AG04449 (cell line): Measurements from ENCODE around the gene ITGB7.
"Not testable (repeated sequence)": the region's sequence is repeated elsewhere in the genome, so short reads cannot be mapped to it uniquely, and the experiment has no call there.

Experiments
- CTCF ChIA-PET: fragments of 350-600 bp; formaldehyde crosslinking; extraction: SDS; loops from one replicate; lab custom pipeline; 2021; ENCODE audit warnings: antibody characterized with exemption; lab: Yijun Ruan, JAX
- POLR2A ChIA-PET: fragments of 400-600, 350-600 bp; formaldehyde crosslinking; extraction: SDS; loops from one replicate; lab custom pipeline; 2020; ENCODE audit warnings: antibody characterized with exemption, inconsistent platforms; lab: Yijun Ruan, JAX
- DNase-seq: peaks from one replicate; pipeline ENCODE4 v3.0.0-alpha.2; 2010; ENCODE audit warnings: low read depth, low spot score
- H3K4me3 ChIP-seq: 2 replicates; pipeline ENCODE4 v1.5.1; 2011; ENCODE audit warnings: low read depth, mild to moderate bottlenecking, control low read depth, low read length
- TF ChIP-seq, protein P1 (sequence below): IDR thresholded peaks from one replicate; pipeline ENCODE4 v1.5.1; 2011; ENCODE audit warnings: mild to moderate bottlenecking, moderate library complexity, low read length, control low read depth, inconsistent platforms; ENCODE audit not compliant: insufficient read depth; ENCODE audit errors: missing control alignments

Gene ITGB7

DNA sequence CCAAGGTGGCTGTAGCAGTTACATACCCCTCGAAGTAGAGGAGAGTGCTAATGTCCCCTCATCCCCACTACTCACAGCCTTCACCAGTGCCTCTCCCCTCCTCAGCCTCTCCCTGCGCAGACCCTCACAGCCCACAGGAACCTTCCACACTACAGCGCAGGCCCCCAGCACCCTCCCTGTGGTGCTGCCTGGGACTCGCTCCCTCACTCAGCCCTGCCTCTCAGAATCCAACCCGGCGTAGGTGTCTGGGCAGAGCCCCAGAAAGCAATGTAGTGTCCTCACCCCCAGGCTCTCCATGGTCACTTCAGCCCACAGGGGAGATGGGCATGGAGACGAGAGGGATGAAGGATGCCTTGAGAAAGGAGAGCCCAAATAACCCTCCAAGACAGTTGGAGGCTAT lies 37.4 kb downstream of the ITGB7 start:
- ChIA-PET POLR2A (no interaction called here), CTCF (interaction anchor here (1.1 to 13.4 kb wide), 2 partner anchors 9 to 70 kb away, joined by 3 to 148 read pairs; no protein-coding TSS in a partner anchor)
- DNase-seq = no peak
- no peak overlapping the region for H3K4me3 ChIP-seq
- TF ChIP-seq, protein P1, sequence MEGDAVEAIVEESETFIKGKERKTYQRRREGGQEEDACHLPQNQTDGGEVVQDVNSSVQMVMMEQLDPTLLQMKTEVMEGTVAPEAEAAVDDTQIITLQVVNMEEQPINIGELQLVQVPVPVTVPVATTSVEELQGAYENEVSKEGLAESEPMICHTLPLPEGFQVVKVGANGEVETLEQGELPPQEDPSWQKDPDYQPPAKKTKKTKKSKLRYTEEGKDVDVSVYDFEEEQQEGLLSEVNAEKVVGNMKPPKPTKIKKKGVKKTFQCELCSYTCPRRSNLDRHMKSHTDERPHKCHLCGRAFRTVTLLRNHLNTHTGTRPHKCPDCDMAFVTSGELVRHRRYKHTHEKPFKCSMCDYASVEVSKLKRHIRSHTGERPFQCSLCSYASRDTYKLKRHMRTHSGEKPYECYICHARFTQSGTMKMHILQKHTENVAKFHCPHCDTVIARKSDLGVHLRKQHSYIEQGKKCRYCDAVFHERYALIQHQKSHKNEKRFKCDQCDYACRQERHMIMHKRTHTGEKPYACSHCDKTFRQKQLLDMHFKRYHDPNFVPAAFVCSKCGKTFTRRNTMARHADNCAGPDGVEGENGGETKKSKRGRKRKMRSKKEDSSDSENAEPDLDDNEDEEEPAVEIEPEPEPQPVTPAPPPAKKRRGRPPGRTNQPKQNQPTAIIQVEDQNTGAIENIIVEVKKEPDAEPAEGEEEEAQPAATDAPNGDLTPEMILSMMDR = no peak

DNA sequence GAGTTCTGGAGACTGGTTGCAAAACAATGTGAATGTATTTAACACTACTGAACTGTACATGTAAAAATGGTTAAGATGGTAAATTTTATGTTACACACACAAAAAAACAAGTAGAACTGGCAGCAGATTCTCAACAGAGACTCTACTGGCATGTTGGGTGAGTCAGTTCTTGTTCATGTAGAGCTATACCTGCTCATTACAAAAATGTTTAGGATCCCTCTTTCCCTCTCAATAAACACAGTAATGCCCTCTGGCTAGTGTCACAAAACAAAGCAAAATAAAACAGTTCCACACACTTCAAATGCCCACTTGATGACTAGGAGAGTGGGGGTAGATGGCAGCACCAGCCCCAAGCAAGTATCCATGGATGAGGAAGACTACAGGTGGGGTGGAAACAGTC lies 40.2 kb downstream of the ITGB7 start:
- DNase-seq = no peak
- no peak overlapping the region for H3K4me3 ChIP-seq
- CTCF ChIA-PET = interaction anchor here (2.8 kb wide), 1 partner anchor 10 kb away, joined by 9 read pairs; no protein-coding TSS in a partner anchor
- POLR2A ChIA-PET = no interaction called here
- TF ChIP-seq, protein P1 = no peak

DNA sequence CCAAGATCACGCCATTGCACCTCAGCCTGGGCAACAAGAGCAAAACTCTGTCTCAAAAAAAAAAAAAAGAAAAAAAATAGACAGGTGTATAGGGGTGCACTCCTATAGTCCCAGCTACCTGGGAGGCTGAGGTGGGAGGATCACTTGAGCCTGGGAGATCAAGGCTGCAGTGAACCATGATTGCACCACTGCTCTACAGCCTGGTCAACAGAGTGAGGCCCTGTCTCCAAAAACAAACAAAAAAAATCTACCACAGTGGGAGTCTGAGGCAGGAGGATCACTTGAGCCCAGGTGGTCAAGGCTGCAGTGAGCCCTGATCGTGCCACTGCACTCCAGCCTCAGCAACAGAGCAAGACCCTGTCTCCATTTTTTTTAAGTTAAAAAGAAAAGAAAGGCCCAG lies 44.0 kb downstream of the ITGB7 start:
- POLR2A ChIA-PET = interaction anchor here (1.1 kb wide), 1 partner anchor 10 kb away, joined by 3 read pairs; no protein-coding TSS in a partner anchor
- CTCF ChIA-PET = interaction anchor here (0.9 kb wide), 1 partner anchor 49 kb away, joined by 5 read pairs; no protein-coding TSS in a partner anchor
- not testable (repeated sequence) for DNase-seq, H3K4me3 ChIP-seq

DNA sequence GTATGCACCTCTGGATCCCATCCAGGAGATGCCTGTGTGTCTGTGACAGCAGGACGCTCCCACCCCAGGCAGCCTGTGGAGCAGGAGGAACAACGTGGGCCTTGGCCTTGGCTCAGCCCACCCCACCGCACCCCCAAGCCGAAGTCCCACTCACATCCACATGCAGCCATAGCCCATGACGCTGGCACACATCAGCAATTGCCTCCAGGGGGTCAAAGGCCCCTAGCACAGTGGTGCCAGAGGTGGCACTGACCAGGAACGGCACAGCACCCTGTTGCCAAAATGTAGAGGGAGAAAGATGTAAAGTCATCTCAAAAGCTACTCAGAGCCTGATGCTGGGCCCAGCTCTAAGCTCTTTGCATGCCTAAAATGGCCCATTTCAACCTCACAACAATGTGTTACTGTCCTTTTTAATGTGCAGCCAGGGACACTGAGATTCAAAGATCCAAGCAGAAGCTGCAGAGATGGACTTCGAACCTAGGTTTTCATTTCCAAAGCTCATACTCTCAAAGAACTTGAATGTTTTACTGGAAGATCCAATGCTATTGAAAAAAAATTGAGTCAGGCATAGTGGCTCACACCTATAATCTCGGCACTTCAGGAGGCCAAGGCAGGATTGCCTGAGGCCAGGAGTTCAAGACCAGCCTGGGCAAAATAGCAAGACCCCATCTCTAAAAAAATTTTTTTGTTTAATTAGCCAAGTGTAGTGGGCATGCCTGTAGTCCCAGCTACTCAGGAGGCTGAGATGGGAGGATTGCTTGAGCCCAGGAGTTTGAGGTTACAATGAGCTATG lies 45.7 kb downstream of the ITGB7 start:
- TF ChIP-seq, protein P1 = no peak
- no peak overlapping the region for H3K4me3 ChIP-seq
- CTCF ChIA-PET = interaction anchor here (0.8 to 6.0 kb wide), 25 partner anchors 10 to 184 kb away, joined by 3 to 148 read pairs (median 19); partner anchors contain the start of genes AAAS, CSAD, ESPL1 and SOAT2
- no peak for DNase-seq
- POLR2A ChIA-PET = interaction anchor here (0.7 to 2.1 kb wide), 2 partner anchors 20 to 160 kb away, joined by 3 to 8 read pairs; partner anchors contain the start of genes CSAD and ZNF740

DNA sequence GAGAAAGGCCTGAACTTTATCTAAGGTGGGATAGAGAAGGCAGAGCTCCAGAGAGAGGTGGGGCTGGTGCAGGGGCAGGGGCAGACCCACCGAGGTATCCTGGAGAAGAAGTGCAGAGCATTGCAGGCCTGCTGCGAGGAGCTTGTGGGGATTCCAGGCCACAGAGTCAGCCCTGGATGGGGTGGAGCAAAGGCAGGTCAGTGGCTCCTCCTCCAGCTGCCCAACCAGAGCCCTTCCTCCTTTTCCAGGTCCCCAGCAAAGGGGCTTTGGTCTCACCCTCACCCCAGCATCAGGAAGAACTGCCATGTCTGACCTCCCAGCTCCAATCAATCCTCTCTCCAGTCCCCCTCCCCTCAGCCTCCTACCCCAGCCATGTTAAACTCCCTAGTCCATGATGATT lies 46.4 kb downstream of the ITGB7 start:
- no peak for DNase-seq
- TF ChIP-seq, protein P1 = no peak
- no peak overlapping the region for H3K4me3 ChIP-seq
- ChIA-PET POLR2A (interaction anchor here (0.7 to 2.1 kb wide), 2 partner anchors 20 to 160 kb away, joined by 3 to 8 read pairs; partner anchors contain the start of genes CSAD and ZNF740), CTCF (interaction anchor here (0.8 to 6.0 kb wide), 39 partner anchors 10 to 188 kb away, joined by 3 to 148 read pairs (median 10); partner anchors contain the start of genes AAAS, CSAD, ESPL1 and MYG1)

DNA sequence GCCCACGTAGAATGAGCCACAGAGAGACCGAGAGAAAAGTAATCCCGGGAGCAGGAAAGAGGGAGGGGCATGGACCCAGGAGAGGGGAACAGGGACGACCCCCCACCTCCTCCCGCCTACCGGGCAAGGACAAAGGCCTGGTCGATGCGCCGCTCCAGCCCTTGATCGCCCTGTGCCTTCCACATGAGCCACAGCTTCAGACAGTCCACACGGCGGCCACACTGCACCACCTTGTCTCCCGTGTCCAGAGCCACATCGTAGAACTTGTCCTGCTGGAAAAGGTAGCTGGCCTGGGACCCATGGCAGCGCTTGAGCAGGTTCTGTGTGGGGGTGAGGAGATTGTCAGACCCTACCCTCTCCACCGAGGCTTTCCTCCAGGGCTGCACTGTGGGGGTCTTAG lies 47.1 kb downstream of the ITGB7 start:
- ChIA-PET POLR2A (interaction anchor here (2.1 kb wide), 1 partner anchor 21 kb away, joined by 8 read pairs; the partner anchor contains the start of genes CSAD and ZNF740), CTCF (interaction anchor here (0.6 to 6.0 kb wide), 51 partner anchors 8 to 188 kb away, joined by 3 to 148 read pairs (median 6); partner anchors contain the start of genes AAAS, CSAD, ESPL1 and ITGB7)
- H3K4me3 ChIP-seq = no peak overlapping the region
- TF ChIP-seq, protein P1 = no peak
- DNase-seq = no peak
